ENCODE data around the gene TRMT2B.
"Not testable (repeated sequence)": the region's sequence is repeated elsewhere in the genome, so short reads cannot be mapped to it uniquely, and the experiment has no call there.

The TRMT2B gene

DNA sequence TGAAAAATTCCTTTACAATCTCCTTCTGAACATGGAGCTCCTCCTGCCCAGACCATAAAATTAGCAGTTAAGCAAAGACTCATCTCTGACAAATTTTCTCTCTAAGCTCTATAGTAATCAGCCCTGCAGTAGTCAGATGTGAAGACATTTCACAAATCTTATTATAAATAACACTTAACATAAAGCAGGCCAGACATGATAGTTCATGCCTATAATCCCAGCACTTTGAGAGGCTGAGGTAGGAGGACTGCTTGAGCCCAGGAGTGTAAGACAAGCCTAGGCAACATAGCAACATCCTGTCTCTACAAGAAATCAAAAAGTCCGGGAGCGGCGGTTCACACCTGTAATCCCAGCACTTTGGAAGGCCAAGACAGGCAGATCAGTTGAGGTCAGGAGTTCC is 29.9 kb downstream of the TRMT2B start:
- Histone ChIP-seq H3K4me1 (ENCODE audit: low read length) (no peaks in the 10 kb centered on the region), H3K9me3 (replicated peaks; ENCODE audit: insufficient read depth, low read length) (no peaks in the 10 kb centered on the region), H2AFZ (ENCODE audit: low read length) (no peak overlapping the region), H3K36me3 (replicated peaks; ENCODE audit: insufficient read depth, low read length) (no peaks in the 10 kb centered on the region), H3K4me3 (ENCODE audit: low read length) (no peak overlapping the region), H3K27me3 (replicated peaks; ENCODE audit: insufficient read depth, low read length) (no peaks in the 10 kb centered on the region), H3K9me2 (replicated peaks; ENCODE audit: insufficient read depth, low read length) (no peaks in the 10 kb centered on the region), H3F3A (ENCODE audit: insufficient read depth, low read length) (no peaks in the 10 kb centered on the region), H3K79me2 (ENCODE audit: low read length) (no peaks in the 10 kb centered on the region), H3K9ac (ENCODE audit: low read length) (no peak overlapping the region), H3K27ac (ENCODE audit: low read length) (no peak overlapping the region), H4K20me1 (ENCODE audit: insufficient read depth, low read length) (no peaks in the 10 kb centered on the region), H3K4me2 (ENCODE audit: low read depth, low read length) (no peak overlapping the region)
- TF ChIP-seq, protein P1, sequence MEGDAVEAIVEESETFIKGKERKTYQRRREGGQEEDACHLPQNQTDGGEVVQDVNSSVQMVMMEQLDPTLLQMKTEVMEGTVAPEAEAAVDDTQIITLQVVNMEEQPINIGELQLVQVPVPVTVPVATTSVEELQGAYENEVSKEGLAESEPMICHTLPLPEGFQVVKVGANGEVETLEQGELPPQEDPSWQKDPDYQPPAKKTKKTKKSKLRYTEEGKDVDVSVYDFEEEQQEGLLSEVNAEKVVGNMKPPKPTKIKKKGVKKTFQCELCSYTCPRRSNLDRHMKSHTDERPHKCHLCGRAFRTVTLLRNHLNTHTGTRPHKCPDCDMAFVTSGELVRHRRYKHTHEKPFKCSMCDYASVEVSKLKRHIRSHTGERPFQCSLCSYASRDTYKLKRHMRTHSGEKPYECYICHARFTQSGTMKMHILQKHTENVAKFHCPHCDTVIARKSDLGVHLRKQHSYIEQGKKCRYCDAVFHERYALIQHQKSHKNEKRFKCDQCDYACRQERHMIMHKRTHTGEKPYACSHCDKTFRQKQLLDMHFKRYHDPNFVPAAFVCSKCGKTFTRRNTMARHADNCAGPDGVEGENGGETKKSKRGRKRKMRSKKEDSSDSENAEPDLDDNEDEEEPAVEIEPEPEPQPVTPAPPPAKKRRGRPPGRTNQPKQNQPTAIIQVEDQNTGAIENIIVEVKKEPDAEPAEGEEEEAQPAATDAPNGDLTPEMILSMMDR (IDR thresholded peaks at IDR 0.05; ENCODE audit: low read length) = no peak
- TF ChIP-seq EZH2phosphoT487 (IDR thresholded peaks at IDR 0.05; ENCODE audit: low read length) (no peak), EZH2 (optimal IDR thresholded peaks at IDR 0.05; ENCODE audit: low read depth, low read length) (no peak)
- no peak for DNase-seq

DNA sequence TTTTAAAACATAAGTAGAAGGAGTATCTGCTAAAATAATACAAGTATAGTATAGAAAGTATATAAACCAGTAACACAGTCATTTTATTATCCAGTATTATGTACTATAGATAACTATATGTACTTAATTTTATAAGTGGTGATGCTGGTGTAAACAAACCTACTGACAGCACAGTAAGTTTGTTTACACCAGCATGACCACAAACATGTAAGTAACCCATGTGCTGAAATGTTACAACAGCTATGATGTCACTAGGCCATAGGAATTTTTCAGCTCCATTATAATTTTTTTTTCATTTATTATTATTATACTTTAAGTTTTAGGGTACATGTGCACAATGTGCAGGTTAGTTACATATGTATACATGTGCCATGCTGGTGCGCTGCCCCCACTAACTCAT is 39.9 kb downstream of the TRMT2B start:
- H3K4me1 ChIP-seq (ENCODE audit: low read length); H3K27me3 ChIP-seq (replicated peaks; ENCODE audit: insufficient read depth, low read length); DNase-seq; H3K9me2 ChIP-seq (replicated peaks; ENCODE audit: insufficient read depth, low read length); H3K27ac ChIP-seq (ENCODE audit: low read length); H3K4me2 ChIP-seq (ENCODE audit: low read depth, low read length); H4K20me1 ChIP-seq (ENCODE audit: insufficient read depth, low read length); H2AFZ ChIP-seq (ENCODE audit: low read length); H3K79me2 ChIP-seq (ENCODE audit: low read length); H3F3A ChIP-seq (ENCODE audit: insufficient read depth, low read length); H3K36me3 ChIP-seq (replicated peaks; ENCODE audit: insufficient read depth, low read length); H3K9me3 ChIP-seq (replicated peaks; ENCODE audit: insufficient read depth, low read length); H3K9ac ChIP-seq (ENCODE audit: low read length); H3K4me3 ChIP-seq (ENCODE audit: low read length): not testable (repeated sequence)

DNA sequence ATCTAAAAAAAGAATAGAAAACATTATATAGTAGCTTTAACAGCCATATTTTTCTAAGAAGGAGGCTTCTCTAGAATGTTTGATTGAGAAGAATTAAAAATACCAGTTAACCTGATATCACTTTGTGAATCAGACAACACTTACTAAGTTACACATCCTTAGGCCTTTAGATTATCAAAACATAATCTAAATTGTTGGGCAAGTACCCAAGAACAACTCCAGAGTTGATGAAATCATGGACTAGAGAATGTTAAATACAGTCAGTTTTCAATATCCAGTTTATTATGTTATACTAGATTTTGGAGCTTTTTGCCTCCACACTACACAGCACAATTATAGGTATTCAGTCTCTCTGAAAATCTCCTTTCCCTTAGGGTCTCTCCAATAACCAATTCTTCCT is 42.8 kb downstream of the TRMT2B start:
- Histone ChIP-seq H3K36me3 (replicated peaks; ENCODE audit: insufficient read depth, low read length) (no peaks in the 10 kb centered on the region), H3K9ac (ENCODE audit: low read length) (no peak overlapping the region), H3K9me2 (replicated peaks; ENCODE audit: insufficient read depth, low read length) (no peaks in the 10 kb centered on the region), H2AFZ (ENCODE audit: low read length) (no peak overlapping the region), H3K4me2 (ENCODE audit: low read depth, low read length) (no peak overlapping the region), H3K79me2 (ENCODE audit: low read length) (no peaks in the 10 kb centered on the region), H3K4me1 (ENCODE audit: low read length) (no peaks in the 10 kb centered on the region), H3K4me3 (ENCODE audit: low read length) (no peak overlapping the region), H3K27ac (ENCODE audit: low read length) (no peak overlapping the region), H4K20me1 (ENCODE audit: insufficient read depth, low read length) (no peaks in the 10 kb centered on the region), H3K9me3 (replicated peaks; ENCODE audit: insufficient read depth, low read length) (no peaks in the 10 kb centered on the region), H3K27me3 (replicated peaks; ENCODE audit: insufficient read depth, low read length) (no peaks in the 10 kb centered on the region), H3F3A (ENCODE audit: insufficient read depth, low read length) (no peaks in the 10 kb centered on the region)
- TF ChIP-seq, protein P1 (IDR thresholded peaks at IDR 0.05; ENCODE audit: low read length) = no peak
- TF ChIP-seq EZH2phosphoT487 (IDR thresholded peaks at IDR 0.05; ENCODE audit: low read length) = no peak
- no peak for TF ChIP-seq EZH2 (optimal IDR thresholded peaks at IDR 0.05; ENCODE audit: low read depth, low read length)
- DNase-seq = no peak

DNA sequence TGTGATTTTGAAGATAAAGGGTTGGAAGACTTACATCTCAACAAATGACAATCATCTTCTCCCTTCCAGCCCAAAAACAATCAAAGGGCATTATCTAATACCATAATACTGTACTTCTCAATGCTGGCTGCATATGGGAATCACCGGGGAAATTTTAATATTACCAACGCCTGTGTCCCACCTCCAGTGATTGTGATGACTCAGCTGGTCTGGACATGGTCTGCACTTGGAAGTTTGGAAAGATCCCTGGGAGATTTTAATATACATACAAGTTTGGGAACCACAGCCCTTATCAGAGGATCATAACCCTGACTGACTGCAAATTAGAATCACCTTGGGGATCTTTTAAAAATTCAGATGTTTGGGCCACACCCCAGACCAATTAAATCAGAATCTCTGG is 52.5 kb downstream of the TRMT2B start:
- Histone ChIP-seq H3K9ac (ENCODE audit: low read length) (no peak overlapping the region), H3K9me2 (replicated peaks; ENCODE audit: insufficient read depth, low read length) (no peaks in the 10 kb centered on the region), H3K4me3 (ENCODE audit: low read length) (no peak overlapping the region), H4K20me1 (ENCODE audit: insufficient read depth, low read length) (no peaks in the 10 kb centered on the region), H3K4me2 (ENCODE audit: low read depth, low read length) (no peak overlapping the region), H3K27ac (ENCODE audit: low read length) (no peak overlapping the region), H3K36me3 (replicated peaks; ENCODE audit: insufficient read depth, low read length) (no peaks in the 10 kb centered on the region), H3K9me3 (replicated peaks; ENCODE audit: insufficient read depth, low read length) (no peaks in the 10 kb centered on the region), H3F3A (ENCODE audit: insufficient read depth, low read length) (no peaks in the 10 kb centered on the region), H3K4me1 (ENCODE audit: low read length) (no peaks in the 10 kb centered on the region), H2AFZ (ENCODE audit: low read length) (no peak overlapping the region), H3K27me3 (replicated peaks; ENCODE audit: insufficient read depth, low read length) (no peaks in the 10 kb centered on the region), H3K79me2 (ENCODE audit: low read length) (no peaks in the 10 kb centered on the region)
- TF ChIP-seq EZH2phosphoT487 (IDR thresholded peaks at IDR 0.05; ENCODE audit: low read length) (no peak), EZH2 (optimal IDR thresholded peaks at IDR 0.05; ENCODE audit: low read depth, low read length) (no peak)
- TF ChIP-seq, protein P1 (IDR thresholded peaks at IDR 0.05; ENCODE audit: low read length) = no peak
- no peak for DNase-seq

Data from MM.1S (cell line).